Upper lobe of right lung (tissue), 1 donor: ENCODE results near the gene ATP2B1. TPM values are rescaled to one million over a fixed set of nuclear protein-coding genes. Genes with fewer than 3 reads are reported as not detected.

Source experiments
- ATAC-seq: fragments of 200-7000 bp; cut with Tn5 transposase; one replicate; pipeline ENCODE4 v1.9.1; 2020; ENCODE audit warnings: mild to moderate bottlenecking, moderate library complexity
- DNase-seq: peaks from one replicate; pipeline ENCODE4 v3.0.0-alpha.2; 2020
- H3K27ac ChIP-seq: fragments of 200-600 bp; one replicate; pipeline ENCODE4 v1.8.0; 2022
- H3K27me3 ChIP-seq: fragments of 200-600 bp; one replicate; pipeline ENCODE4 v1.8.0; 2022; ENCODE audit warnings: mild to moderate bottlenecking
- H3K36me3 ChIP-seq: fragments of 200-600 bp; one replicate; pipeline ENCODE4 v1.8.0; 2022
- H3K4me1 ChIP-seq: fragments of 200-600 bp; one replicate; pipeline ENCODE4 v1.8.0; 2022
- H3K4me3 ChIP-seq: fragments of 200-600 bp; one replicate; pipeline ENCODE4 v1.8.0; 2022; ENCODE audit warnings: mild to moderate bottlenecking
- H3K9me3 ChIP-seq: fragments of 200-600 bp; one replicate; pipeline ENCODE4 v1.8.0; 2022
- CTCF ChIP-seq: fragments of 200-600 bp; IDR thresholded peaks from one replicate; pipeline ENCODE4 v1.8.0; 2022; ENCODE audit warnings: antibody characterized with exemption
- intact Hi-C: fragments of 100-400 bp; cut with DNase I; formaldehyde crosslinking; loops from one replicate; pipeline ENCODE4 v1.11.0; 2022
- total RNA-seq: library from RNA; stranded (reverse); fragmentation: NEBNext Ultra II Directional; extraction: Animal tissue kit (Norgen Biotek cat#: 25700); gene quantifications from one replicate; pipeline ENCODE4 v1.2.1, GENCODE V29; 2021
- donor health status: DM: no; HTN: yes; CAD: no; lungs with severe emphysema.

ATP2B1 gene
- total RNA-seq, 1 donor from 2014 or later = 46.6 TPM

GRCh38 chr12:89566615-89567014 is 142.0 kb downstream of the ATP2B1 start:
- Histone ChIP-seq H3K4me3 (no peak overlapping the region), H3K9me3 (no peaks in the 10 kb centered on the region), H3K27me3 (no peaks in the 10 kb centered on the region), H3K4me1 (no peaks in the 10 kb centered on the region), H3K36me3 (no peaks in the 10 kb centered on the region), H3K27ac (no peak overlapping the region)
- no peak for TF ChIP-seq CTCF
- intact Hi-C loops = no loop called here
- DNase-seq (no peak), ATAC-seq (no peak)

GRCh38 chr12:89565002-89565401 is 143.6 kb downstream of the ATP2B1 start:
- H3K27me3 ChIP-seq = no peaks in the 10 kb centered on the region
- H3K36me3 ChIP-seq = no peaks in the 10 kb centered on the region
- H3K9me3 ChIP-seq = no peaks in the 10 kb centered on the region
- ATAC-seq (no peak), DNase-seq (no peak)
- H3K27ac ChIP-seq = no peak overlapping the region
- H3K4me1 ChIP-seq = no peaks in the 10 kb centered on the region
- TF ChIP-seq CTCF = no peak
- intact Hi-C loops = no loop called here
- no peak overlapping the region for H3K4me3 ChIP-seq

- no peak for TF ChIP-seq CTCF
- Histone ChIP-seq H3K36me3 (no peaks in the 10 kb centered on the region), H3K27ac (no peak overlapping the region), H3K9me3 (no peaks in the 10 kb centered on the region), H3K27me3 (no peaks in the 10 kb centered on the region), H3K4me1 (no peaks in the 10 kb centered on the region), H3K4me3 (no peak overlapping the region)
- ATAC-seq (no peak), DNase-seq (no peak)
- intact Hi-C loops = no loop called here
Measured at GRCh38 chr12:89559753-89560152, 148.9 kb downstream of the ATP2B1 start.

- DNase-seq (no peak), ATAC-seq (no peak)
- intact Hi-C loops = no loop called here
- H3K4me3 ChIP-seq = no peak overlapping the region
- H3K27ac ChIP-seq = no peak overlapping the region
- no peaks in the 10 kb centered on the region for H3K9me3 ChIP-seq
- no peaks in the 10 kb centered on the region for H3K4me1 ChIP-seq
- no peaks in the 10 kb centered on the region for H3K36me3 ChIP-seq
- TF ChIP-seq CTCF = no peak
- H3K27me3 ChIP-seq = no peaks in the 10 kb centered on the region
Measured at GRCh38 chr12:89556976-89557375, 151.7 kb downstream of the ATP2B1 start.

GRCh38 chr12:89552376-89552775 is 156.3 kb downstream of the ATP2B1 start:
- no peak for DNase-seq
- TF ChIP-seq CTCF = no peak
- Histone ChIP-seq H3K27ac (no peak overlapping the region), H3K27me3 (no peaks in the 10 kb centered on the region), H3K4me1 (no peaks in the 10 kb centered on the region), H3K4me3 (no peak overlapping the region), H3K9me3 (no peaks in the 10 kb centered on the region), H3K36me3 (no peaks in the 10 kb centered on the region)
- no peak for ATAC-seq
- intact Hi-C loops = no loop called here

GRCh38 chr12:89551747-89552146 is 156.9 kb downstream of the ATP2B1 start:
- H3K36me3 ChIP-seq = no peaks in the 10 kb centered on the region
- no peak overlapping the region for H3K4me3 ChIP-seq
- no peak for ATAC-seq
- TF ChIP-seq CTCF = no peak
- no peaks in the 10 kb centered on the region for H3K9me3 ChIP-seq
- H3K27me3 ChIP-seq = no peaks in the 10 kb centered on the region
- intact Hi-C loops = no loop called here
- no peak for DNase-seq
- H3K27ac ChIP-seq = no peak overlapping the region
- no peaks in the 10 kb centered on the region for H3K4me1 ChIP-seq
